Measurements from ENCODE around the gene UGCG. TPM values are rescaled to one million over a fixed set of nuclear protein-coding genes. Genes with fewer than 3 reads are reported as not detected.
A peak's percentile ranks its signal among the peaks of the same experiment; 100 is the strongest.

UGCG gene
- total and polyA plus RNA-seq, 9 of the 15 experiments (the other 6 are each of a cell fraction or from before 2014, with no cell fraction given), result 20.0 to 40.3 (median 29.2) TPM

- 100% methylated on average over 1 of the region's 1 CpG for WGBS (ENCODE audit: insufficient coverage, low coverage, missing lambda C conversion rate)
- Histone ChIP-seq H2AFZ (ENCODE audit: low read depth, low read length) (0 out of 2 replicates have a peak overlapping the region, but pooled peaks have one; percentile 49), H3K79me2 (ENCODE audit: control insufficient read depth, insufficient read depth, low read length) (no peaks in the 10 kb centered on the region), H3K9ac (ENCODE audit: insufficient read depth in 1 of 2, low read depth in 2 of 2, low read length in 2 of 2) (no peak overlapping the region), H3K9me1 (ENCODE audit: control insufficient read depth, insufficient read depth, low read length) (no peaks in the 10 kb centered on the region), H3K4me3 (no peak overlapping the region), H3K27ac (ENCODE audit: extremely low read depth, low read depth, low read length) (no peak overlapping the region), H4K20me1 (replicated peaks; ENCODE audit: control insufficient read depth, insufficient read depth, low read length) (no peaks in the 10 kb centered on the region), H3K9me3 (replicated peaks; ENCODE audit: control insufficient read depth, insufficient read depth, low read depth, low read length) (no peaks in the 10 kb centered on the region), H3K4me2 (ENCODE audit: insufficient read depth, low read length) (peak overlapping the region; percentile 31; the same call in 1 of the 2 replicates), H3K4me1 (replicated peaks in 1 of 2; ENCODE audit: control insufficient read depth in 2 of 2, insufficient read depth in 2 of 2, low read length in 2 of 2) (peaks cover 12 to 32% of the 10 kb centered on the region in 2 experiments; a peak in 3 of 5 replicates), H3K36me3 (ENCODE audit: control insufficient read depth, insufficient read depth, low read length) (no peaks in the 10 kb centered on the region), H3K27me3 (ENCODE audit: control insufficient read depth in 2 of 2, insufficient read depth in 2 of 2, low read length in 2 of 2) (no peaks in the 10 kb centered on the region)
- ChIA-PET CTCF (ENCODE audit: low intra/inter-chr PET ratio) (no interaction called here), POLR2A (interaction anchor here (0.6 to 1.5 kb wide), 5 partner anchors 16 to 141 kb away, joined by 3 to 6 read pairs (median 3); no protein-coding TSS in a partner anchor)
- in situ Hi-C loops (cut with MboI) (no loop called here), intact Hi-C loops (cut with micrococcal nuclease) (loop anchor here (5.0 to 10.0 kb wide), 2 partner anchors 105 to 398 kb away; no protein-coding TSS in a partner anchor)
- DNase-seq (ENCODE audit: extremely low read depth in 1 of 4, low spot score in 3 of 4) (peak in 2 of 4 experiments; percentile 52 to 59), FAIRE-seq (peak; percentile 67), ATAC-seq (peak; percentile 77)
- BruUV-seq (replicated peaks), result no TSS peak
- TF ChIP-seq ZFP36 (IDR thresholded peaks at IDR 0.05; ENCODE audit: low read depth, low read length, partially characterized antibody), result peak; percentile 39
- TF ChIP-seq CEBPZ (IDR thresholded peaks at IDR 0.05; ENCODE audit: borderline replicate concordance, low read depth, low read length), result no peak
- TF ChIP-seq ARID1B (IDR thresholded peaks at IDR 0.05), result peak; percentile 10; the same call in 1 of the 2 replicates
- peak; percentile 56 for TF ChIP-seq CBFA2T3 (IDR thresholded peaks at IDR 0.05)
- TF ChIP-seq BMI1 (IDR thresholded peaks at IDR 0.05; ENCODE audit: low read length), result no peak
- no peak for TF ChIP-seq PATZ1 (CRISPR knock-in tag; IDR thresholded peaks at IDR 0.05; ENCODE audit: borderline replicate concordance)
- no peak for TF ChIP-seq TSHZ1 (CRISPR knock-in tag; IDR thresholded peaks at IDR 0.05)
- 0 out of 2 replicates have a peak, but pooled peaks have one; percentile 28 for TF ChIP-seq ATF7 (IDR thresholded peaks at IDR 0.05)
- TF ChIP-seq MTF1 (CRISPR knock-in tag; IDR thresholded peaks at IDR 0.05; ENCODE audit: borderline replicate concordance), result no peak
- 0 out of 4 replicates have a peak, but pooled peaks of 1 of the 2 experiments have one; percentile 13 for TF ChIP-seq TRIM24 (IDR thresholded peaks at IDR 0.05)
- TF ChIP-seq NR2C1 (IDR thresholded peaks at IDR 0.05), result no peak
- TF ChIP-seq NR2C1 (tag; IDR thresholded peaks at IDR 0.05), result 0 out of 2 replicates have a peak, but pooled peaks have one; percentile 3
- TF ChIP-seq MECOM (CRISPR knock-in tag; IDR thresholded peaks at IDR 0.05), result peak; percentile 52; the same call in 1 of the 2 replicates
- no peak for TF ChIP-seq LCOR (CRISPR knock-in tag; IDR thresholded peaks at IDR 0.05)
- TF ChIP-seq SOX6 (IDR thresholded peaks at IDR 0.05), result no peak
These were observed 70.3 kb downstream of the UGCG start for GRCh38 chr9:111966861-111967291.
